HepG2 (cell line): ENCODE results near the gene SLC25A22. TPM values are rescaled to one million over a fixed set of nuclear protein-coding genes. Genes with fewer than 3 reads are reported as not detected.

Source experiments
- ATF4 ChIP-seq, 2 experiments: fragments of 450-650 bp in 1 of 2; sonication (generic) in 1 of 2; formaldehyde crosslinking; IDR thresholded peaks; 2 replicates each; pipeline versions ENCODE4 v1.5.0 to v1.8.0; 2020 to 2022; ENCODE audit warnings: mild to moderate bottlenecking in 1 of 2, missing genetic modification reagents in 1 of 2
- CEBPZ ChIP-seq: IDR thresholded peaks from 2 replicates; pipeline ENCODE4 v1.6.1; 2012; ENCODE audit warnings: low read length, improper control_type of control experiment
- CREB1 ChIP-seq, 2 experiments: fragments of 450-650 bp in 1 of 2; IDR thresholded peaks; 2 replicates each; pipeline ENCODE4 v1.6.1; 2016 to 2017; ENCODE audit warnings: control low read depth in 1 of 2, mild to moderate bottlenecking in 1 of 2, missing compliant biosample characterization in 1 of 2, missing genetic modification characterization in 1 of 2
- GPBP1L1 ChIP-seq: sonication (generic); formaldehyde crosslinking; IDR thresholded peaks from 2 replicates; pipeline ENCODE4 v1.5.0; 2020; ENCODE audit warnings: mild to moderate bottlenecking, missing genetic modification reagents
- NFYB ChIP-seq: sonication (generic); formaldehyde crosslinking; IDR thresholded peaks from 2 replicates; pipeline ENCODE4 v1.4.0; 2020; ENCODE audit warnings: missing genetic modification reagents
- PATZ1 ChIP-seq: sonication (generic); formaldehyde crosslinking; IDR thresholded peaks from 2 replicates; pipeline ENCODE4 v1.4.0; 2020; ENCODE audit warnings: missing genetic modification reagents
- POLR2A ChIP-seq, 2 experiments: IDR thresholded peaks; 2 replicates each; pipeline ENCODE4 v1.6.1; 2011; ENCODE audit warnings: low read depth in 2 of 2, low read length in 2 of 2, mild to moderate bottlenecking in 1 of 2, moderate library complexity in 1 of 2; ENCODE audit not compliant: insufficient read depth in 1 of 2
- RBFOX2 ChIP-seq: fragments of 200-400 bp; formaldehyde crosslinking; IDR thresholded peaks from 2 replicates; pipeline ENCODE4 v1.6.1; 2017; ENCODE audit warnings: low read depth, mild to moderate bottlenecking, low read length
- RFX3 ChIP-seq: IDR thresholded peaks from 2 replicates; pipeline ENCODE4 v1.6.1; 2016; ENCODE audit warnings: missing biosample characterization, missing genetic modification reagents
- TRAFD1 ChIP-seq: sonication (generic); formaldehyde crosslinking; IDR thresholded peaks from 2 replicates; pipeline ENCODE4 v1.5.1; 2020; ENCODE audit warnings: missing genetic modification reagents, mild to moderate bottlenecking, borderline replicate concordance
- ZBTB14 ChIP-seq: sonication (generic); formaldehyde crosslinking; IDR thresholded peaks from 2 replicates; pipeline ENCODE4 v1.4.0; 2020; ENCODE audit warnings: missing genetic modification reagents
- ZEB1 ChIP-seq: IDR thresholded peaks from 2 replicates; pipeline ENCODE4 v1.6.1; 2012; ENCODE audit warnings: mild to moderate bottlenecking, low read depth, inconsistent platforms; ENCODE audit not compliant: insufficient replicate concordance
- ZFP90 ChIP-seq: sonication (generic); formaldehyde crosslinking; IDR thresholded peaks from 2 replicates; pipeline ENCODE4 v1.8.0; 2022; ENCODE audit warnings: missing genetic modification reagents, mild to moderate bottlenecking, inconsistent platforms, borderline replicate concordance
- ZMYM2 ChIP-seq: sonication (generic); formaldehyde crosslinking; IDR thresholded peaks from 2 replicates; pipeline ENCODE4 v1.8.0; 2022; ENCODE audit warnings: mild to moderate bottlenecking, missing genetic modification reagents
- ZNF331 ChIP-seq: sonication (generic); formaldehyde crosslinking; IDR thresholded peaks from 2 replicates; pipeline ENCODE4 v1.4.0; 2020; ENCODE audit warnings: missing genetic modification reagents
- ZNF446 ChIP-seq: sonication (generic); formaldehyde crosslinking; IDR thresholded peaks from 2 replicates; pipeline ENCODE4 v1.5.0; 2020; ENCODE audit warnings: mild to moderate bottlenecking, missing genetic modification reagents
- ZNF484 ChIP-seq: sonication (generic); formaldehyde crosslinking; IDR thresholded peaks from 2 replicates; pipeline ENCODE4 v1.5.1; 2020; ENCODE audit warnings: mild to moderate bottlenecking, low read depth, missing genetic modification reagents, borderline replicate concordance
- ZNF891 ChIP-seq: sonication (generic); formaldehyde crosslinking; IDR thresholded peaks from 2 replicates; pipeline ENCODE4 v1.5.0; 2020; ENCODE audit warnings: mild to moderate bottlenecking, missing genetic modification reagents
- polyA plus RNA-seq, 8 experiments: library from polyadenylated mRNA; depleted of rRNA in 3 of 8; stranded (reverse) in 7 of 8; unstranded in 1 of 8; fragments of >200 nt; fragmentation: Illumina TruSeq in 4 of 8; extraction: Trizol in 4 of 8; gene quantifications; 2 replicates each; pipeline versions ENCODE4 v1.2.1 to v1.2.3, GENCODE V29; 2011 to 2016; ENCODE audit warnings: low read depth in 4 of 8, missing spikeins in 1 of 8, mixed read lengths in 1 of 8; ENCODE audit not compliant: insufficient read depth in 1 of 8
- total RNA-seq, 5 experiments: library from RNA; depleted of rRNA; stranded (reverse); fragments of >200 nt; fragmentation: Illumina TruSeq; extraction: Trizol; gene quantifications; 2 replicates each; pipeline ENCODE4 v1.2.3, GENCODE V29; 2016; ENCODE audit warnings: low read depth in 1 of 5

SLC25A22 gene
- total and polyA plus RNA-seq, 2 of the 13 experiments (the other 11 are each of a cell fraction or from before 2014, with no cell fraction given) = 12.4 to 19.2 TPM

GRCh38 chr11:819129-819931 is 21.2 kb upstream of the SLC25A22 start (continued):
- TF ChIP-seq RFX3 (no peak), ZNF446 (CRISPR knock-in tag) (peak; percentile 67; the same call in 1 of the 2 replicates), TRAFD1 (no peak), PATZ1 (CRISPR knock-in tag) (peak; percentile 75), NFYB (CRISPR knock-in tag) (peak; percentile 69), CEBPZ (no peak), ZFP90 (CRISPR knock-in tag) (no peak; the same call in 1 of the 2 replicates), ZEB1 (no peak), ZNF891 (CRISPR knock-in tag) (no peak), CREB1 (IDR thresholded peaks at IDR 0.05) (no peak), CREB1 (CRISPR knock-in tag; IDR thresholded peaks at IDR 0.05) (no peak), ZNF484 (CRISPR knock-in tag) (no peak), RBFOX2 (peak; percentile 99), ZNF331 (peak; percentile 20; the same call in 1 of the 2 replicates), GPBP1L1 (no peak), ZBTB14 (CRISPR knock-in tag) (peak; percentile 35; the same call in 1 of the 2 replicates), ZMYM2 (no peak), POLR2A (IDR thresholded peaks at IDR 0.05; ENCODE audit: insufficient read depth in 1 of 2, low read depth in 2 of 2, low read length in 2 of 2) (peak in 1 of 2 experiments; percentile 89; a peak in 2 of 4 replicates), ATF4 (CRISPR knock-in tag; IDR thresholded peaks at IDR 0.05) (no peak)
